HK-2 (cell line): ENCODE data around the gene SERF2.
"Not testable (repeated sequence)": the region's sequence is repeated elsewhere in the genome, so short reads cannot be mapped to it uniquely, and the experiment has no call there.

Experiments used
- DNase-seq: peaks from one replicate; pipeline ENCODE4 v3.0.0-alpha.2; 2018; ENCODE audit not compliant: unreplicated experiment

Gene SERF2

DNA sequence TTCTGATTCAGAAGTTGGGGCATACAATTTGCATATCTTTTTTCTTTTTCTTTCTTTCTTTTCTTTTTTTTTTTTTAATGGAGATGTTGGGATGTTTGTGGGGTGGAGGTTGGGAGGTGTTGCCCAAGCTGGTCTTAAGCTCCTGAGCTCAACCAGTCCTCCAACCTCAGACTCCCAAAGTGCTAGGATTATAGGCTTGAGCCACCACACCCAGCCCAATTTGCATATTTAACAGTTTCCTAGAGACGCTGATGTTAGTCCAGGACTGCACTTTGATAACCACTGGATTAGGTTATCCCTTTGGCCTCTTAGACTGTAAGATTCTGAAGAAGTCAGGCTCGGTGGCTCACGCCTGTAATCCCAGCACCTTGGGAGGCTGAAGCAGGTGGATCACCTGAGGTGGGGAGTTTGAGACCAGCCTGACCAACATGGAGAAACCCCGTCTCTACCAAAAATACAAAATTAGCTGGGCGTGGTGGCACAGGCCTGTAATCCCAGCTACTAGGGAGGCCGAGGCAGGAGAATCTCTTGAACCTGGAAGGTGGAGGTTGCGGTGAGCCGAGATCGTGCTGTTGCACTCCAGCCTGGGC is 37.9 kb downstream of the SERF2 start:
- not testable (repeated sequence) for DNase-seq

DNA sequence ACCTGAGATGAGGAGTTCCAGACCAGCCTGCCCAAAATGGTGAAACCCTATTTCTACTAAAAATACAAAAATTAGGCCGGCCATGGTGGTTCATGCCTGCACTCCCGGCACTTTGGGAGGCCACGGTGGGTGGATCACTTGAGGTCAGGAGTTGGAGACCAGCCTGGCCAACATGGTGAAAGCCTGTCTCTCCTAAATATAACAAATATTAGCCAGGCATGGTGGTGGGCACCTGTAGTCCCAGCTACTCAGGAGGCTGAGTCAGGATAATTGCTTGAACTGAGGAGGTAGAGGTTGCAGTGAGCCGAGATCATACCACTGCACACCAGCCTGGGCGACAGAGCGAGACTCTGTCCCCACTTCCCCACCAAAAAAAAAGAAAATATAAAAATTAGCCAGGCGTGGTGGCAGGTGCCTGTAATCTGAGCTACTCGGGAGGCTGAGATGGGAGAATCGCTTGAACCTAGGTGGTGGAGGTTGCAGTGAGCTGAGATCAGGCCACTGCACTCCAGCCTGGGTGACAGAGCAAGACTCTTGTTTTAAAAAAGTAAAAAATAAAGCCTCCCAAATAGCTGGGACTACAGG is 38.7 kb downstream of the SERF2 start:
- DNase-seq: not testable (repeated sequence)

DNA sequence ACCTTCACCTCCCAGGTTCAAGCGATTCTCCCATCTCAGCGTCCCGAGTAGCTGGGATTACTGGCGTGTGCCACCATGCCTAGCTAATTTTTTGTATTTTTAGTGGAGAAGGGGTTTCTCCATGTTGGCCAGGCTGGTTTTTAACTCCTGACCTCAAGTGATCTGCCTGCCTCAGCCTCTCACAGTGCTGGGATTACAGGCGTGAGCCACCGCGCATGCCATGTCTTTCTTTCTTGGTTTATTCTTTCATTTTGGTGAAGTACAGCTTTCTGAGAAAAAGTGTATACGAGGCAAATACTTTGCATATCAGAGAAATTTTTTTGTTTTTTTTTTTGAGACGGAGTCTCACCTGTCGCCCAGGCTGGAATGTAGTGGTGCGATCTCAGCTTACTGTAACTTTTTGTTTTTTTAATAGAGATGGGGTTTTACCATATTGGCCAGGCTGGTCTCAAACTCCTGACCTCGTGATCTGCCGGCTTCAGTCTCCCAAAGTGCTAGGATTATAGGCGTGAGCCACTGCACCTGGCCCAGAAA is 39.5 kb downstream of the SERF2 start:
- not testable (repeated sequence) for DNase-seq

DNA sequence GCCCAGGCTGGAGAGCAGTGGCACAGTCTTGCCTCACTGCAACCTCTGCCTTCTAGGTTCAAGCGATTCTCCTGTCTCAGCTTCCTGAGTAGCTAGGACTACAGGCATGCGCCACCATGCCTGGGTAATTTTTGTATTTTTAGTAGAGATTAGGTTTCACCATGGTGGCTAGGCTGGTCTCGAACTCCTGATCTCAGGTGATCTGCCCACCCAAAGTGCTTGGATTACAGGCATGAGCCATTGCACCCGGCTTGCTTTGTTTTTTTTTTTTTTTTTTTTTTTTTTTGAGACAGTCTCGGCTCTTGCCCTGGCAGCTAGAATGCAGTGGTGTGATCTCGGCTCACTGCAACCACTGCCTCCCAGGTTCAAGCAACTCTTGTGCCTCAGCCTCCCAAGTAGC is 40.4 kb downstream of the SERF2 start:
- DNase-seq: not testable (repeated sequence)

DNA sequence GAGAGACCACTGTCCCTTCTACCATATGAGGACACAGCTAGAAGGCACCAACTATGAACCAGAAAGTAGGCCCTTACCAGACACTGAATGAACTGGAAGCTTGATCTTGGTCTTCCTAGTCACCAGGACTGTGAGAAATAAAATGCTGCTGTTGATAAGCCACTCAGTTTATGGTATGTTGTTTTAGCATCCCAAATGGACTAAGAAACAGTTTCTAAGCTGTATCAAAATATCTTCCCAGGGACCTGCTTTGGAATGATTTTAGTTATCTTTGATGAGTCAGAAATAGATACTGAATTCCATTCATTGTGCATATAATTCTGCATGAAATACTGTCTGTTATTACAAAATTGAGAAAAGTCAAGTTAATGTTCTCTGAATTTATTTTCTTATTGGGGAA is 53.3 kb downstream of the SERF2 start:
- no peak for DNase-seq
